Activated CD4-positive, CD25-positive, alpha-beta regulatory T cell treated with anti-CD3 and anti-CD28 coated beads, Interleukin-2, amount 50 U/mL, for 16 hours (primary cell): ENCODE data around the gene MSX1.

Experiments used
- DNase-seq: peaks from one replicate; pipeline ENCODE4 v3.0.0-alpha.2; 2020; ENCODE audit warnings: low read depth, low spot score

The MSX1 gene

DNA sequence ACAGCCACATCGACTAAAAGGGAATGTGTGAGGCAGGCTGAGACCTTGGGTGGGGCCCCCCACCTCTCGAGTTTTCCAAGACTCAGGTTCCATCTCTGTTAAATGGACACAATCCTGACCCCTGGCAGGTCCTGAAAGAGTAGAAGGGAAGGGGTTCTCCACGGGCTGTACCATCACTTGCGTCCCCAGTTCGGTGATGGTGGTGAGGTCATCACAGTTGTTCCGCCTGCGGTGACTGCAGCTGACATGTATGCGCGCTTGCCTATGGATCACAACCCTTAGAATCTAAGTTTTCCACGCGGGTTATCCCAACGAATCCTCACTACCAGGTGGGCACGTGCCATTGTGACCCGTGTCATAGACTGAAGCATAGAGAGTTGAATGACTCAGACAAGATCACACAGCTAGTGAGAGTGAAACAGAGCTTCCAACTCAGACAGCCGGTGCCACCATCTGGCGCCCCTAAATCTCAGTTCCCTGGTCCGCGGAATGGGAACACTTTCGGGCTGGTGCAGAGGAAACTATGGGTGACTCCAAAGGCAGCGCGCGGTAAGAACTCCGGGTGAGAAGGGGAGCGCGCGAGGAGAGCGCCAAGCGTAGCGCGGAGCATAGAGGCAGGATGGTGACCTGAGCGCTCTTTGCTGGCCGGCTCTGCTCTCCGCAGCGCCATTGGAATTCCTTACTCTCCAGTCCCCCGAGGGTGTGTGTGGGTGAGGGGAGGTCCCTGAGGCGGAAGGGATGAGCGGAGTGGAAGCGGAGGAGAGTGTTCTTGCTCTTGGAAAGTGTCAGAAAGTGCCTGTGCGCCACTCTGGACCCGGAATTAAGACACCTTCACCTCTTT is 10.5 kb downstream of the MSX1 start:
- no peak for DNase-seq

DNA sequence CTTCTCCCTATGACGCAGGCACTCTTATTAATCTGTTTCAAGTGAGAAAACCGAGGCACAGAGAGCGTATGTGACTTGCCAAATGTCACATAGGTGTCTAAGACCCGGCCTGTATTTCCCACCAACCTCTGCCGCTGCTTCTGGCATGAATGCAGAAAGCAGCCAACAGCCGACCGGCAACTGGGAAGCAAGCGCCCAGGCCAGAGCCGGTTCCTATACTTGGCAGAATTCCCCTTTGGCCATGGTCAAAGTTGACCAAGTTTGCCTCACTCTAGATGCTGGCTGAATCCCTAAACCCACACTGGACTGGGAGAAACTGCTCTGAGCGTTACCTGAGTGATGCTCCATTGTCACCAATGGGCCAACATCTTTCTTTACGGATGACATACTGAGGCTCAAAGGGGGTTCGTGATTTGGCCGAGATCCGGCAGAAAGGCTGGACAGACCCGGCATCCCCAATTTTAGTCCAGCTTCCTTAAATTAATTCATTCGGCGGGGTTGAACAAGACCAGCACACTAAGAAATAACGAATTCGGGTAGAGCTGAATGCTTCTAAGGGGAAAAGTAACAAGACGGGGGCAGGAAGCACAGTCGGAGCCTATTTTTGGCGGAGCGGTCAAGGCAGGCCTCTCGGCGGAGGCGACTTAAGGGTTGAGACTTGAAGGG is 11.2 kb downstream of the MSX1 start:
- DNase-seq, result no peak

DNA sequence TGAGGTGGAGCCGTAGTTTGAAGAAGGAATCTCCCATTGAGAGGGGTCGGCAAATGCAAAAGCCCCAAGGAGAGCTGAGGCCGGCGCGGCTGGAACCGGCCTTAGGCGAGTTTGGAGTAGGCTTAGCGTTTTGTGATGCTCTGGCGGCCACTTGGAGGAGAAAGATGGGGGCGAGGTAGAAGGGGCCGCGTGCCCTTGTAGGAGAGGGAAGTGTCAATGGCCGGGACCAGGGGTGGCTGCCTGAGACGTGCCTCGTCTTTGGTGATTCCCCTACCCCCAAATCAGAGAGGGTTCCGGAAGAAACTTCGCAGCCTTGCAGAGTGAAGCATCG is 11.7 kb downstream of the MSX1 start:
- DNase-seq, result no peak

DNA sequence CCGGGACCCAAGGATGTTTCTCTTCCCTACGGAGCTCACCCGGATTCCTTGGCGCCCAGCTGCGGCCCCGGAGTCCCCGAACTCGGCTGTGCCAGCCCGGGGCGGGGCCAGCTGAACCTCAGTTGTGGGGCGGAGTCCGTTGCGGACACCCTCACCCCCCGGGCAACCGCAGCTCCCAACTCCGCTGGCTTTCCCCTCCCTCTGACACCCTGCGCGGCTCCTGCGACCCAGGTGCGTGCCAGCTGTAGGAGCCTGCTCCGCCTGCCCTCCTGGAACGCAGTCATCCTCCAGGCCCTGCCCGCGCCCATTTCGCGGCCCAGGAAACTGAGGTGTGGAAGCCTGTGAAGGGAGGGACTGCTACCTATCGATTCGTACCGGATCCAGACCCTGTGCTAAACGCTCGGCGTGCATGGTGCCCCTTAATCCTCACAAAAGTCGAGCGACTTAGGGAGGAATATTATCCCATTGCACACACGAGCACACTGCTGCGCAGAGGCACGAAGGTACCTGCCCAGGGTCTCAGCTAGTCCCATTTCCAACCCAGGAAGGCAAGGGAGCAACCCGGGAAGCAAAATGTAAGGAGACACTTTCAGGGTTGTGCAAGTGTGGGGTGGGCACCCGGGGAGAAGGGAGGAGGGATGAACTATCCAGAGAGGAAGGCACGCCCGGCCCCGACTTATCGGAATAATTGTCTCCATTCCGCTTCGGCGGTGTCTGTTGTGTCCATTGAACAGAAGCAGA is 12.3 kb downstream of the MSX1 start:
- no peak for DNase-seq

DNA sequence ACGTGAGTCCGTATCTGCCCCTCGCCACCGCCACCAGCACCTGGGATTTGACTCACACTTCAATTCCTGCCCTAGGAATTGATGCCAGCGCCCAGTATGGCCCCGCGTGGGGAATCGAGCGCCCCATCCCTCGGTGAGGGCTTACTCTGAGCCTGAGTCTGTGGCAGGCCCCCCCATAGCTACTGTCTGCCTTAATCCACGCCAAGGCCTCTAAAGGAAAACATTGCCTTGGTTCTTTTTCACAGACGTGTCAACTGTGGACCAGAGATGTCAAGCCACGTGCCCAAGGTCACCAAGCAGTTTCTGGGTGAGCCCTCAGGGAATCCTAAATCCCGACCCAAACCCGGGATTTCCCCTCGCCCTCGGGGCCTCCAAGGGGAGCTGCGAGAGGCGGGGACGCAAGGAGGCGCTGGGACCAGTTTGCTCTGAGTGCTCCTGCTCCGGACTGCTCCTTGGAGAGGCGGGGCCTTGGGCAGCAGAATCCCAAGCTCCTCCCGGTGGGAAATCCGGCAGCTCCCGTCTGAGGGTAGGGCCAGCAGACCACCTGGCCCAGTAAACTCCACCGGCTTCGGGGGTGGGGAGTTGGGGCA is 12.9 kb downstream of the MSX1 start:
- no peak for DNase-seq

- DNase-seq, result no peak
Observed at GRCh38 chr4:4873203-4873602, 13.7 kb downstream of the MSX1 start.

GRCh38 chr4:4874254-4874653 is 14.8 kb downstream of the MSX1 start:
- DNase-seq, result no peak

- DNase-seq, result no peak
Observed at GRCh38 chr4:4875147-4875546, 15.7 kb downstream of the MSX1 start.

- DNase-seq, result no peak
Observed at GRCh38 chr4:4875611-4876010, 16.1 kb downstream of the MSX1 start.

- DNase-seq, result no peak
Observed at GRCh38 chr4:4876945-4877661, 17.6 kb downstream of the MSX1 start.

DNA sequence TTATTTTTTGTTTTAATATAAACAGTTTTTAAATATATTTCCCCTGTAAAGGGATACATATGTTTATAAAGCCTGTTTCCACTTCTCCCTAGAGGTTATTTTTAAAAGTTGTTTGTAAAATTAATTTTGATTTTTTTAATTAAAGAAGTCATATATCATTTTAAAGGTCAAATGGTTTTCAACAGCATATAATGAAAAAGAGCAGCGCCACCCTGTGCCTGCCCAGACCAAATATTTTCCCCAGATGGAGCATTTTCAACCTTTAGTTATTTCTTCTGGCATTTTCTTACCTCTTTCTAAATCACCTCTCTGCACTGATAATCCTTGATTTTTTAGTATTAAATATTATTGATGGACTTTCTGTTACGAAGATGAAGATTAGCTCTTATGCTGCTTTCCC is 21.0 kb downstream of the MSX1 start:
- no peak for DNase-seq

DNA sequence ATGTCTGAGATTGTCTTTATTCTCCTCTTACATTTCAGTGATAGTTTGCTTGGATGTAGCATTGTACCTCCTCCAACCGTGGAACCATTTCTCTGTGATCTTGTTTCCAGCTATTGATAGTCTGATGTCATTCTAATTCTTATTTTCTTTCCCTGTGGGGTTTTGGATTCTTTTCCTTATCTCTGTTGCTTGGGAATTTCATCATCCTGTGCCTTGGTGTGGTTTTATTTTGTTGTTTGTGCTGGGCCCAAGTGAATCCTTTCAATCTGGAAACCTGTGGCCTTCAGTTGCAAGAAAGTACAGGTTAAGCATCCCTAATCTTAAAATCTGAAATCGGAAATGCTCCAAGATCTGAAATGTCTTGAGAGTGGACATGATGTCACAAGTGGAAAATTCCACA is 22.0 kb downstream of the MSX1 start:
- no peak for DNase-seq

DNA sequence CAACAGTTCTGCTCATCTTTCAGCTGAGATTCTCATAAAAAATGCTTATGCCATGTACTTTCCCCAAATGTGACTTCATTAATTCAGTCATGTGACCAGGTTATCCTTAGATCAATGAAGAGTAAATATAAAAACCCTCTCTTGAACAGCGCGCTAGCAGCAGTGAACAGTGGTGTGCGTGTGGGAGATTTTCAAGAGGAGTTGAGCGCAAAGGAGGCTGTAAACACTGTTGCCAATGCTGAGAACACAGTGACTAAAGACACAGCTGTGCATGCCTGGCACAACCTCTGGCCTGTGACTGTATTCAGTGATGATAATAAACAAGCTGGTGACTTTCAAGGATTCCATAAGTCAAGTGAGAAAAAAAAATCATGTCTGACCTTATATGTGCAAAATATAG is 25.1 kb downstream of the MSX1 start:
- DNase-seq, result no peak

DNA sequence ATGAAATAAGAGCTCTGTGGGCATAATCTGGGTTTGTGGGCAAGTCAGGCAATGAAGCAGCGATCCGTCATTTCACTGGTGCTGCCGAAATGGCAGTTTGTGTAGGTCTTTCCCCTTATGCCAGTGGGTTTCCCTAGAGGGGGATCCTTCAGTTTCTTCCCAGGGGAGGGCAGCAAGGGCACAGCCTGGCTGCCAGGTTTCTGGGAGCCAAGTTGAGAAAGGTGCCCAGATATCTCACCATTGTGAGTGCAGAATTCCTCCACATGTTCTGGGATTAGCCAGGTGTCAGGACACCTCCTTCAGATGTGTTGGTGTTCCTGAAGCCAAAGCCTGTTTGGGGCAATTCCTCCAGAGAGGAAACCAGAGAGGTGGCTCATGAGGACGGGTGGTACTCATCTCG is 28.0 kb downstream of the MSX1 start:
- DNase-seq, result no peak

DNA sequence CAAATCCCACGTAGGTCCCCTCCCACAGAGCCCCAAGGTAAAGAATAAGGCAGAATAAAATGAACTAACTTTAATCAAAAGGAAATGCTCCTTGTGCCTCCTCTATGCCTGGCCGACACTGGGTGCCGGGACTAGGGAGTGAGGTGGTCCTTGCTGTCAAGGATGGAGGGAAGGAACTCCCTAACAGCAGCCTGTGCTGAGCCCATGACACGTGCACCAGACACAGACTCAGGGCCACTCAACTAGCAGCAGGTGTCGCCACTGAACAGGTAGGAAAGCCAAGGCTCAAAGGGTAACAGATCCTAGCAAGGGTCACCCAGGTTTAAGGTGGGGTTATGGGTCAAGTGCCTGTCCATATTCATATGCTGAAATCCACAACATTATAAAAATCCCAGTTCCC is 29.2 kb downstream of the MSX1 start:
- DNase-seq, result no peak

- DNase-seq, result no peak
Observed at GRCh38 chr4:4889781-4890180, 30.3 kb downstream of the MSX1 start.

DNA sequence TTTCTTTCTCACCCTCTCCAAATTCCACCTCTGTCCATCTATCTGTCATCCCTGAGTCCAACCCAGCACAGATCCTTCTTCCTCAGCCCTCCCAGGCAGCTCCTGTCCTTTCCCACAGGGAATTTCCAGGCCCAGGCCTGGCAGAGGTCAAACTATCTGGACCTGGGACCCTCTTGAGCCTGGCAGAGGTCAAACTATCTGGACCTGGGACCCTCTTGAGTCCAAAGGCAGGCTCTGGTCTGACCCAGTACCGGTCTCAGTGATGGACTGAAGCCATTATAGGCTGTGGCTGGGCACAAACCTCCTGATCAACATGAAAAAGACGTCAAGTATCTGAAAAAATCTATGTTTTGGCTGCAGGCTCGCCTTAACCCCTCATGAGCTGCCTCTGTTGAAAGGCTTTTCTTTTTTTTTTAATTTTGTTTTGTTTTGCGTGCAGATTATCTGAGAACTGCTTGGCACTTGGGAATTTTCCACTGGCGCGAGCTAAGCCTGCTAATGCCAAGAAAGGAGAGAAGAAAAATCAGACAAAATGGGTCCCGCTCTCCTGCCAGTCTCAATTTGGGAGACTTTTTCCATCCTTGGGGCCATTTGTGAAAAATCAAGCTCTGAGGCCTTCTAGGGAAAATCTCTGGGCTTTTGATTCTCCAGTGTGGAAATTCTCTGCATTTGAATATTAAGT is 31.2 kb downstream of the MSX1 start:
- no peak for DNase-seq

DNA sequence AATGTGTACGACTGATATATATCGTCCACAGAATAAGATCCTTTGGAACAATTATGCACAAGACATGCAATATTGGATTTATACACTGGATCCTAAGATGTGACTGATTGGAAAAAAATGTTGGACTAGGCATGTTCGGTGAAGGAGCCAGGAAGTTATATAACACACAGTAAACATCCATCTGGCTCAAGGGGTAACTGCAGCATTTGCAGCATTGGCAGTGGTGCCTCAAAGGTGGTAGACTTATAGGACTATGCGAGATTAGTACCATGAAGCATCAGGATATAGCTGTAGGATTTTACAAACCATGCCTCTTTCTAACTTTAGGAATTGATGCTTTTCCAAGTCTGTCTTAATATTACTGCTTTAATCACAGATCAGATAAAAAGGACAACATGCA is 34.3 kb downstream of the MSX1 start:
- DNase-seq, result no peak

DNA sequence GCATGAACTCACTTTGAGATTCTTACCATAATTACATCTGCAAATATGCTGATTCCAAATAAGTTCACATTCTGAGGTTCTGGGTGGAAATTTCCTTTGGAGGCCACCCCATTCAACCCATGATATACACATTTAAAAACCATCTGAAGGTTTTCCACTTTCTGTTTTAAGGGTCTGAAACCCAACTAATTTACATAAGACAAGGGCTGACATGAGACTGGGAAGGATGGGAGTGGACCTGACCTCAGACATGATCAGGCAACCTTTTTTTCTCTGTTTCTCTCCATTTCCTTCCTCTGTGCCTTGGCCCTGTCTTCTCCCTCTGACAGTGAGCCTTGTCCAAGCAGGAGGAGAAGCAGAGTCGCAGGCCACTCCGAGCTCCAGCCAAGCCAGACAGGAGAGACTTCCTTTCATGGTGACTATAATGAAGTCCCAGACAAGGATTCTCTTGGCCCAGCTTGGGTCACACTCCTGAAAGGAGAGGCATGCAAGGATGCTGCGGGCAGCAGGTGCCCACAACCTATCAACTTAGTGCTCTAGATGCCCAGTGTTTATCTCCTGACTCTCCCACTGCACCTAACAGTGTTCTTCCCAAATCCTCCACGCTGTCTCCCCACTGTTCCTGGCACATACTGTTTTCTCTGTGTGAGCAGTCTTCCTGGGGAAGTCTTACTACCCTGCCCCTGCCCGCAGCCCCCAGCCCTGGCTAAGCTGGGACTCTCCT is 39.9 kb downstream of the MSX1 start:
- no peak for DNase-seq

DNA sequence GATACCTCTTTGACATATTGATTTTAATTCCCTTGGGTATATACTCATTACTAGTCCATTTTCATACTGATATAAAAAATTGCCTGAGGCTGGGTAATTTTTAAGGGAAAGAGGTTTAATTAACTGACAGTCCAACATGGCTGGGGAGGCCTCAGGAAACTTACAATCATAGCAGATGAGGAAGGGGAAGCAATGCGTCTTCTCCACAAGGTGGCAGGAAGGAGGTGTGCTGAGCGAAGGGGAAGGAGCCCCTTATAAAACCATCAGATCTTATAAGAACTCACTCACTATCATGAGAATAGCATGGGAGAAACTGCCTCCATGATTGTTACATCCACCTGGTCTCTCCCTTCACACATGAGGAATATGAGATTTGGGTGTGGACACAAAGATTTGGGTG is 42.4 kb downstream of the MSX1 start:
- DNase-seq, result no peak

- no peak for DNase-seq
Observed at GRCh38 chr4:4912155-4912554, 52.7 kb downstream of the MSX1 start.
